Measurements from ENCODE around the gene INTS12.

The INTS12 gene

GRCh38 chr4:105679186-105679585, 29.3 kb downstream of the INTS12 start:
- peak; percentile 24 for FAIRE-seq

GRCh38 chr4:105677709-105678108, 30.8 kb downstream of the INTS12 start:
- no peak for FAIRE-seq

GRCh38 chr4:105674011-105674410, 34.5 kb downstream of the INTS12 start:
- FAIRE-seq, result no peak

- FAIRE-seq, result no peak
Observed at GRCh38 chr4:105671301-105671700, 37.2 kb downstream of the INTS12 start.

- FAIRE-seq, result no peak
Observed at GRCh38 chr4:105670684-105671083, 37.8 kb downstream of the INTS12 start.

- no peak for FAIRE-seq
Observed at GRCh38 chr4:105666693-105667092, 41.8 kb downstream of the INTS12 start.

GRCh38 chr4:105662935-105663675, 45.4 kb downstream of the INTS12 start:
- FAIRE-seq, result peak; percentile 14

- no peak for FAIRE-seq
Observed at GRCh38 chr4:105661028-105661427, 47.5 kb downstream of the INTS12 start.

GRCh38 chr4:105659190-105659589, 49.3 kb downstream of the INTS12 start:
- FAIRE-seq, result no peak

GRCh38 chr4:105657117-105657765, 51.2 kb downstream of the INTS12 start:
- FAIRE-seq, result no peak

GRCh38 chr4:105652286-105652888, 56.1 kb downstream of the INTS12 start:
- FAIRE-seq, result no peak

- no peak for FAIRE-seq
Observed at GRCh38 chr4:105651884-105652283, 56.6 kb downstream of the INTS12 start.

GRCh38 chr4:105650190-105650589, 58.3 kb downstream of the INTS12 start:
- FAIRE-seq, result no peak

GRCh38 chr4:105645440-105645839, 63.0 kb downstream of the INTS12 start:
- FAIRE-seq, result no peak

- FAIRE-seq, result no peak
Observed at GRCh38 chr4:105644257-105644656, 64.2 kb downstream of the INTS12 start.

GRCh38 chr4:105641845-105642244, 66.6 kb downstream of the INTS12 start:
- no peak for FAIRE-seq

- FAIRE-seq, result no peak
Observed at GRCh38 chr4:105637408-105638176, 70.9 kb downstream of the INTS12 start.

- no peak for FAIRE-seq
Observed at GRCh38 chr4:105634402-105635080, 73.9 kb downstream of the INTS12 start.

- no peak for FAIRE-seq
Observed at GRCh38 chr4:105633241-105633640, 75.2 kb downstream of the INTS12 start.

Measured in colon (tissue), 2 donors.